ENCODE results near the gene MICAL2.

GRCh38 chr11:12180257-12181205 is 70.1 kb downstream of the MICAL2 start:
- TF ChIP-seq CTCF (IDR thresholded peaks at IDR 0.05) (no peak), ZFX (IDR thresholded peaks at IDR 0.05; ENCODE audit: borderline replicate concordance) (no peak)

All from 22Rv1 (cell line).